A673 (cell line): ENCODE results near the gene DPP9. TPM values are rescaled to one million over a fixed set of nuclear protein-coding genes. Genes with fewer than 3 reads are reported as not detected.

Experiments used
- BruUV-seq: library from RNA; stranded (reverse); fragments of 400-500 nt; replicated peaks from 2 replicates; lab custom pipeline; 2021; lab: Mats Ljungman, UMichigan
- CTCF ChIA-PET: fragments of 300-600 bp; sonication (Branson Sonifier 250); formaldehyde crosslinking; loops from one replicate; lab custom pipeline; 2022; ENCODE audit warnings: antibody characterized with exemption; lab: Charles Lee
- POLR2A ChIA-PET: fragments of 300-600 bp; sonication (Branson Sonifier 250); formaldehyde crosslinking; loops from one replicate; lab custom pipeline; 2022; ENCODE audit warnings: antibody characterized with exemption; ENCODE audit not compliant: low non-redundant PET; lab: Charles Lee
- DNase-seq: peaks from one replicate; pipeline ENCODE4 v3.0.0-alpha.2; 2015; ENCODE audit warnings: low spot score
- H3K27ac ChIP-seq: fragments of 200-600 bp; sonication (generic); 2 replicates; pipeline ENCODE4 v1.5.1; 2016; ENCODE audit warnings: mixed run types, low read depth, mild to moderate bottlenecking, mixed read lengths, antibody characterized with exemption, low read length; ENCODE audit not compliant: poor library complexity, severe bottlenecking
- H3K27me3 ChIP-seq: fragments of 200-600 bp; sonication (generic); replicated peaks from 2 replicates; pipeline ENCODE4 v1.6.1; 2017; ENCODE audit warnings: mixed run types, low read depth, mild to moderate bottlenecking, mixed read lengths, antibody characterized with exemption, low read length; ENCODE audit not compliant: insufficient read depth, poor library complexity
- H3K36me3 ChIP-seq: fragments of 200-600 bp; sonication (generic); 2 replicates; pipeline ENCODE4 v1.6.1; 2016; ENCODE audit warnings: mixed run types, mild to moderate bottlenecking, mixed read lengths, antibody characterized with exemption, low read length; ENCODE audit not compliant: insufficient read depth, poor library complexity, severe bottlenecking
- H3K4me1 ChIP-seq: fragments of 200-600 bp; sonication (generic); 2 replicates; pipeline ENCODE4 v1.6.1; 2017; ENCODE audit warnings: mixed run types, mild to moderate bottlenecking, mixed read lengths, antibody characterized with exemption, low read length; ENCODE audit not compliant: insufficient read depth, poor library complexity, severe bottlenecking
- H3K4me3 ChIP-seq: fragments of 200-600 bp; sonication (generic); 2 replicates; pipeline ENCODE4 v1.5.1; 2016; ENCODE audit warnings: low read depth, mixed run types, mild to moderate bottlenecking, mixed read lengths, low read length; ENCODE audit not compliant: poor library complexity, severe bottlenecking
- H3K9me3 ChIP-seq: fragments of 200-600 bp; sonication (generic); 2 replicates; pipeline ENCODE4 v1.6.1; 2016; ENCODE audit warnings: mixed run types, low read depth, mild to moderate bottlenecking, mixed read lengths, antibody characterized with exemption, low read length; ENCODE audit not compliant: poor library complexity, severe bottlenecking
- CTCF ChIP-seq: fragments of 300-800, 200-600 bp; sonication (generic); conservative IDR thresholded peaks from 2 replicates; pipeline ENCODE4 v1.5.1; 2017; ENCODE audit warnings: low read depth, mild to moderate bottlenecking, antibody characterized with exemption, low read length, moderate library complexity, mixed read lengths
- EZH2 ChIP-seq: fragments of 200-600 bp; sonication (generic); IDR thresholded peaks from 2 replicates; pipeline ENCODE4 v1.6.1; 2017; ENCODE audit warnings: borderline replicate concordance, low read depth, mild to moderate bottlenecking, mixed read lengths, antibody characterized with exemption, low read length; ENCODE audit not compliant: poor library complexity, severe bottlenecking
- intact Hi-C: fragments of 100-400 bp; cut with micrococcal nuclease; formaldehyde crosslinking; loops from one replicate; pipeline ENCODE4 v1.10.0; 2022; ENCODE audit not compliant: unreplicated experiment
- total RNA-seq: library from RNA; stranded (reverse); gene quantifications from 2 replicates; pipeline ENCODE4 v1.2.3, GENCODE V29; 2021

DPP9 gene
- total RNA-seq, 1 experiment from 2014 or later = 65.7 TPM

GRCh38 chr19:4673216-4673615 is 50.4 kb downstream of the DPP9 start:
- POLR2A ChIA-PET = interaction anchor here (0.7 kb wide), 1 partner anchor 230 kb away, joined by 5 read pairs; no protein-coding TSS in a partner anchor
- TF ChIP-seq CTCF (no peak), EZH2 (no peak)
- no TSS peak for BruUV-seq
- H3K27ac ChIP-seq = no peak overlapping the region
- no peak for DNase-seq
- H3K9me3 ChIP-seq = no peaks in the 10 kb centered on the region
- no peaks in the 10 kb centered on the region for H3K4me1 ChIP-seq
- H3K36me3 ChIP-seq = peaks cover 6% of the 10 kb centered on the region
- no peaks in the 10 kb centered on the region for H3K27me3 ChIP-seq
- CTCF ChIA-PET = no interaction called here
- H3K4me3 ChIP-seq = no peak overlapping the region
- intact Hi-C loops = no loop called here

- POLR2A ChIA-PET = no interaction called here
- DNase-seq = no peak
- no peaks in the 10 kb centered on the region for H3K4me1 ChIP-seq
- no peaks in the 10 kb centered on the region for H3K9me3 ChIP-seq
- peak overlapping the region; percentile 92 for H3K4me3 ChIP-seq
- H3K27ac ChIP-seq = no peak overlapping the region
- no TSS peak for BruUV-seq
- CTCF ChIA-PET = interaction anchor here (0.6 kb wide), 2 partner anchors 10 to 1186 kb away, joined by 4 to 9 read pairs; no protein-coding TSS in a partner anchor
- intact Hi-C loops = no loop called here
- H3K27me3 ChIP-seq = no peaks in the 10 kb centered on the region
- TF ChIP-seq CTCF (no peak), EZH2 (no peak)
- peaks cover 15% of the 10 kb centered on the region for H3K36me3 ChIP-seq
These were observed 52.3 kb downstream of the DPP9 start for GRCh38 chr19:4671185-4671851.

- TF ChIP-seq EZH2 (no peak), CTCF (no peak)
- POLR2A ChIA-PET = interaction anchor here (0.6 to 0.8 kb wide), 2 partner anchors 298 to 780 kb away, joined by 4 to 10 read pairs; no protein-coding TSS in a partner anchor
- H3K36me3 ChIP-seq = peaks cover 20% of the 10 kb centered on the region
- H3K9me3 ChIP-seq = no peaks in the 10 kb centered on the region
- H3K4me1 ChIP-seq = no peaks in the 10 kb centered on the region
- H3K27ac ChIP-seq = peak within 1 kb of the TSS; percentile 83
- peak; percentile 95 for DNase-seq
- intact Hi-C loops = no loop called here
- CTCF ChIA-PET = no interaction called here
- H3K27me3 ChIP-seq = no peaks in the 10 kb centered on the region
- H3K4me3 ChIP-seq = peak within 1 kb of the TSS; percentile 92
- BruUV-seq = no TSS peak
These were observed 53.7 kb downstream of the DPP9 start, which contains the start of gene MYDGF for GRCh38 chr19:4669723-4670480. Gene MYDGF (minus strand): TSS chr19:4670342. CDS start chr19:4670334, 8 bp downstream.
